HuH-7.5 (cell line): ENCODE results near the gene CCDC120.
A peak's percentile ranks its signal among the peaks of the same experiment; 100 is the strongest.

ENCODE experiments used
- DNase-seq: peaks from one replicate; pipeline ENCODE4 v3.0.0; 2011; ENCODE audit warnings: low spot score

Gene CCDC120

GRCh38 chrX:49058794-49059193, at the start of gene CCDC120:
Gene CCDC120 (plus strand): TSS chrX:49058999. CDS start chrX:49062042, 3,043 bp downstream.
- DNase-seq: no peak

- no peak for DNase-seq
Observed at GRCh38 chrX:49019050-49019449, 39.7 kb upstream of the CCDC120 start.

- DNase-seq: no peak
Observed at GRCh38 chrX:49019599-49020249, 39.1 kb upstream of the CCDC120 start.

- DNase-seq: no peak
Observed at GRCh38 chrX:49029876-49030275, 28.9 kb upstream of the CCDC120 start.

- no peak for DNase-seq
Observed at GRCh38 chrX:49030283-49030682, 28.5 kb upstream of the CCDC120 start.

GRCh38 chrX:49037883-49038475, 20.8 kb upstream of the CCDC120 start:
- no peak for DNase-seq

GRCh38 chrX:49039598-49040375, 19.0 kb upstream of the CCDC120 start:
- peak; percentile 80 for DNase-seq

GRCh38 chrX:49040376-49040955, 18.3 kb upstream of the CCDC120 start:
- no peak for DNase-seq

GRCh38 chrX:49041744-49042580, 16.8 kb upstream of the CCDC120 start:
- DNase-seq: no peak

GRCh38 chrX:49042581-49043219, 16.1 kb upstream of the CCDC120 start:
- DNase-seq: no peak

- DNase-seq: peak; percentile 96
Observed at GRCh38 chrX:49043220-49043986, 15.4 kb upstream of the CCDC120 start, which contains the start of gene TFE3. Gene TFE3 (minus strand): TSS chrX:49043357. CDS start chrX:49043226, 131 bp downstream.

- no peak for DNase-seq
Observed at GRCh38 chrX:49043987-49044281, 14.9 kb upstream of the CCDC120 start.

GRCh38 chrX:49053223-49054072, 5.4 kb upstream of the CCDC120 start:
- DNase-seq: peak; percentile 86

- no peak for DNase-seq
Observed at GRCh38 chrX:49054073-49054762, 4.6 kb upstream of the CCDC120 start.

- no peak for DNase-seq
Observed at GRCh38 chrX:49059201-49059600, 402 bp downstream of the CCDC120 start.

GRCh38 chrX:49059681-49060085, 884 bp downstream of the CCDC120 start:
- no peak for DNase-seq

GRCh38 chrX:49060914-49061313, 2.1 kb downstream of the CCDC120 start:
- no peak for DNase-seq

GRCh38 chrX:49061490-49061889, 2.7 kb downstream of the CCDC120 start:
- DNase-seq: no peak

- DNase-seq: no peak
Observed at GRCh38 chrX:49061916-49062315, 3.1 kb downstream of the CCDC120 start.
